NCI-H1436 treated with DMSO at 0.1 percent for 48 hours (cell line): ENCODE results near the gene ICA1.
"Not testable (repeated sequence)": the region's sequence is repeated elsewhere in the genome, so short reads cannot be mapped to it uniquely, and the experiment has no call there.

Source experiments
- DNase-seq: peaks from one replicate; lab custom pipeline; 2025; lab: John Stamatoyannopoulos, UW

ICA1 gene

DNA sequence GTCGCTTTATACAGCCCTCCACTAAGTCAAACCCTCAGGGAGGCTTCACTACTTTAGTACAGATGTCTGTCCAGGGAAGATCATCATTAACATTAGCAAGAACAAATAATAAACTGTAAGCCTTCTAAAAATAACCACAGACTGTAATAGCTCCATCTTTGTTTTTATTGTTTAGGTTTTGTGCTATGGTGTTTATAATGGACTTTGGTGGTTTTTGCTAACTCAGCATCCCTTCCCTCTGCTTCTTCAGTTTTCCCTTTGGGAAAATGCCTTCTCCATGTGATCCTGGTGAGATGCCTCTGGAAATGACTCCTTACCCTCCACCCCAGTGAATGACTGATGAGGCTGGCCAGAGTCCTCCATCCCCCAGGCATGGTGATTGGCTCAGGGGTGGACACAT lies 131.3 kb downstream of the ICA1 start:
- DNase-seq = no peak

DNA sequence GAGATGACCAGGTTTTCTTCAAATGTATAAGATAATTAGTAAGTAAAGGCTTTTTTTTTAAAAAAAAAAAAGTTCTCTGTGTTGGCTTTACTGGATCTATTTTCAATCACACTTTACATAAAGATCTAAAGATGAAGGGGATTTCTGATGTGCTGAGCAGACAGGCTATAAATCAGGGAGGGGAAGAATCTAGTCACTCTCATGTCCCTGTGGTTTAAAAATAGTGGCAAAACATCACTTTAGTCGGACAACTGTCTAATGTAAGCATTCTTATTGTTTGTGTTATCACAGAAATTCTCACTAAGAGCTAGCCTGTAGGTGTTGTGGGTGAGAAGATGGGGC lies 132.7 kb downstream of the ICA1 start:
- no peak for DNase-seq

DNA sequence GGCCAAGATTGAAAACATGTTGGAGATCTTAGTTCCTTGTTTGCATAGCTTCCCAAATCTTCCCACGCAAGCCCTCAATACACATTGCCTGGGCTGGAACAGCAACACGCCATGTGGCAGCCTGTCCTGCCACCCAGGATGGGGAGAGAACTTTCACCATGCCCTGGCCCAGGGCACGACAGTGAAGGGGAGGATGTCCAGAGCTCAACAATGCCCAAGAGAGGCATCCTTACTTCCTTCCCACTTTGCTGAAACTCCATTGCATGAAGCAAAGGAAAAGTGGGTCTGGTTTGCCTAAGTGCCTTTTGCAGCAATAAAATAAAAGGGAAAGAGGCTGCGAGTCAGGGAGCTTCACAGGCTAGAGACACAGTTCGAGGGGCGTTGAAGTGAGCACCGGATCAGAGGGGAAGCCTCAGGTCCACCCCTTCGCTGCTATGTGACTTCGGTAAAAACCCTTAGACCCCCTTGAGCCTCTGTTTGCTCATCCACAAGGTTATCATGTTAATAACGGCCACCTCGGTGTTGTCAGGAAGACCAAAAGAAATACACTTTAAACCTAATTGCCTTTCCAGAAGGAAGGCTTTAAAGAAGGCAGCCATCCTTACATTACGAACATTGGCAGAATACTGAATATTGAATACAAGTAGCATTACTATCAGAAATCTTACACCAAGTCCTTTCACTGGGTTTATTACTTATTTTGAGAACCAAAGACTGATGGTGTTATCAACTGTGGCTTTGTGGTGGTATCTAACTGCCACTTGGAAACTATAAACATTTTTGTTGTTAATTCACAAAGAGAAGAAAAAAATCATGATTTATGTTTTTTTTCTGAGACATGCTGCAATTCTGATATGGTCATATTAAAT lies 133.3 kb downstream of the ICA1 start:
- DNase-seq = no peak

DNA sequence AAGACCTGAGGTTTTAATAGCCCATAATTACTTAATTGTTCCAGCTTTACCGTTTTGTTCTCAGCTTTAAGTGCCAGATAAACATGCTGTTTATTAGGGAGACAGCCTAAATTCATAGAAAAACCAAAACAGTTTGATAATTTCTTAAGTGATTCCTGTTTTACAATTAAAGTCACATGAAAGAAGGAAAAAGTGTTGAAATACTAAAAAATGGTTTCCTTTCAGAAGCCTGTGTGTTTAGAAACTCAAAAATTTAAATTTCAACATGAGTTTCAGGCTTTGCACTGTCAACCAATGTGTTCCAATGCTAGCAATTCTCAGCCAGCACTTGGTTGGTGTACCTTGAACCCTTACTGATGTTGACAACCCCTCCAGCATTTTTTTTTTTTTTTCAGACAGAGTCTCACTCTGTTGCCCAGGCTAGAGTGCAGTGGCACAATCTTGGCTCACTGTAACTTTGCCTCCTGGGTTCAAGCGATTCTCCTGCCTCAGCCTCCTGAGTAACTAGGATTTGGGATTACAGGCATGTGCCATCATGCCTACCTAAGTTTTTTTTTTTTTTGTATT lies 135.3 kb downstream of the ICA1 start:
- no peak for DNase-seq

DNA sequence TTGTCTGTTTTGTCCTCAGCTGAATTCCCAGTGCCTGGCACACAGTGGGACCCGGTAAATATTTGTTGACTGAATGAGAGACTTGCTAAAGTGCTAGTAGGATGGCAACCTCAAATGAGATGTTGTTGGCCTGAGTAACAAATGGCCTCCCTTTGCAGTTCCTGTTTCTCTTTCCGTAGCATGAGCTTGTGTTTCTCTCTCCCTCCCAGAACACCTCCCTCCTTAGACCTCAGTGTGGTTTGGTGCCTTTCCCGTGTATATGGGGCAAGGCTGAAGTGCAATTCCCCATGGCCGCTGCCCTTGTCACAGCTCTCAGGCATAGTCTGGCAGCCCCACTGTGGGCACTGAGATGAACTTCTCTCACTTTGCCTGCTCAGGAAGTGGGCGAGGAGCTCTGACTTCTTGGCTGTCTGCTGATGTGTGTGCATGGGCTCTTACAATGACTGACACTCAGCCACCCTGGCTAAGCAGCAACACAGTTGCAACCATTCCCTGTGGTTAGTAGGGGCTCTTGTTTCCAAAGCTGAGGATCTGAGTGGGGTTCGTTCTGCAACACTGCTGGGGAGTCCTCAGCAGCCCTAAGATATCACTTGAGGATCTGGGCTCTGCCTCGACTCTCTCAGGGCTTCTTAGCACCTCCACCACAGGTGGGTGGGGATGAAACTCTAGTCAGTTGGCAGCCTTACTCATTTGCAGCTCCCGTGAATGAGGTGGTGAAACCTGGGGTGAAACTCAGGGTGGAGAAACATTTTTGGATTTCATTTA lies 136.1 kb downstream of the ICA1 start:
- no peak for DNase-seq

DNA sequence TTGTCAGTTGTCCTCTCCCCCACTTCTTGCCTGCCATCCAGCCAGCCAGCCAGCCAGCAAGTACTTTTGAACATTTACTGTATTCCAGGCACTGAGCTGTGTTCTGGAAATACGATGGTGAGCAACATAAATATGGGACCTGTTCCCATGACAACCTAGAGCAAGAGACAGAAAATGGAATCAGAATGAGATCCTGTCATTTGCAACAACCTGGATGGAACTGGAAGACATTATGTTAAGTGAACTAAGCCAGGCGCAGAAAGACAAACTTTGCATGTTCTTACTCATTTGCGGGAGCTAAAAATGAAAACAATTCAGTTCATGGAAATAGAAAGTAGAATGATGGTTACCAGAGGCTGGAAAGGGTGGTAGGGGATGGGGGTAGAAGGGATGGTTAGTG lies 140.7 kb downstream of the ICA1 start:
- DNase-seq = no peak

DNA sequence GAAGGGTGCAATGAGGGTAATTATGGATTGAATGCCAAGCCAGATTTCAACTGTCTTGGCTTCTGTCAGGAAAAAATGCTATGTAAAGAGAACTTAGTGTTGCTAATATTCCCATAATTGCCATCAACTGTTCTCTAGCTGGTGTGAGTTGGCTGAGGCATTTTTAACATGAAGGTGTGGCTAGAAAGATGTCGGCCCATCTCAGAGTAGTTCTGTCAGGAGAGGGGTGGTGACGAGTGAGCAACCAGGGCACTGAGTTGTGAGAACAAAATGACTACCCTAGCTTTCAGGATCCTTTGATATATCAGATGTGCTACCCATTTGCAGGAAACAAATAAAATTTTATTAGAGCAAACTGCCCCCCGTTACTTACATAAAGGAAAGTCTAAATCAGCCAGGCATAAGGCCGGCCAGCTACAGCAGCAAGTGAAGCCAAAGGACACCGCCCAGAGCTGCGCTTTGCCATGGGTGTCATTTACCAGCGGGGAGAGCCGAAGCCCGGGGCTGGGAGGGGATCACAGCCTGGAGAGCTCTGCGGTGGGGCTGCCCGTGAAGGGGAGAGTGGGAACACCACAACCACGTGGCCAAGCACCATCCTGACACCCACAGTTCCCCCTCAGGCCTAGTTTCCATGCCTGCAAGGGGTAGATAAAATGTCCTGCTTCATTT lies 141.4 kb downstream of the ICA1 start:
- no peak for DNase-seq

DNA sequence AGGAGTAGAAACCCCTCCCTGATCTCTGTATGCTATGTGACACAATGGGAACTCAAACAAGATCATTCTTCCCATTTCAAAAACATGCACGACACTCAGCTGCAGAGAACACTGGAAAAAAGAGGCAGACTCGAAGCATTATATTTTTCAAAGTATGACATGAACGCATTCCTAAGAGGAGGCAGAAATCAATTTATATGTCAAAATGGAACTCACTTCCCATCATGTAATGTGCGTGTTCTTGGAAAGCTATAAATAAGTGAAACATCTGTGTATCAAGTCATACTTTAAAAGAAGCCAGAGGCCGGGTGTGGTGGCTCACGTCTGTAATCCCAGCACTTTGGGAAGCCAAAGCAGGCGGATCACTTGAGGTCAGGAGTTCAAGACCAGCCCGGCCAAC lies 142.7 kb downstream of the ICA1 start:
- no peak for DNase-seq

DNA sequence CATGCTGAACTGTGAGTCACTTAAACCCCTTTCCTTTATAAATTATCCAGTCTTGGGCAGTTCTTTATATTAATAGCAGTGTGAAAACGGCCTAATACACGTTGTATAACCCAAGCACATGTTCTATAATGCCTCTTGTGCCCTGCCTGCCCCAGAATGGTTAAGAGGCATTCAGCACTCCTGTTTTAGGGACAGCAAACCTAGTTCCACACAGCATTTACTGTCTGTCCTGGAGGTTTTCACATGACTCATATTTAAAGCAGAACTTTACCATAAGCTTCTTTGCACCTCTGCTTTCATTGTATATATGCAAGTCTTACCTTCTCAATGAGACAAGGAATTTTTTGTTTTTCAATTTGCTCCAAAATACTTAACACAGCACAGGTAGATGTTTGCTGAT lies 144.8 kb downstream of the ICA1 start:
- DNase-seq = no peak

DNA sequence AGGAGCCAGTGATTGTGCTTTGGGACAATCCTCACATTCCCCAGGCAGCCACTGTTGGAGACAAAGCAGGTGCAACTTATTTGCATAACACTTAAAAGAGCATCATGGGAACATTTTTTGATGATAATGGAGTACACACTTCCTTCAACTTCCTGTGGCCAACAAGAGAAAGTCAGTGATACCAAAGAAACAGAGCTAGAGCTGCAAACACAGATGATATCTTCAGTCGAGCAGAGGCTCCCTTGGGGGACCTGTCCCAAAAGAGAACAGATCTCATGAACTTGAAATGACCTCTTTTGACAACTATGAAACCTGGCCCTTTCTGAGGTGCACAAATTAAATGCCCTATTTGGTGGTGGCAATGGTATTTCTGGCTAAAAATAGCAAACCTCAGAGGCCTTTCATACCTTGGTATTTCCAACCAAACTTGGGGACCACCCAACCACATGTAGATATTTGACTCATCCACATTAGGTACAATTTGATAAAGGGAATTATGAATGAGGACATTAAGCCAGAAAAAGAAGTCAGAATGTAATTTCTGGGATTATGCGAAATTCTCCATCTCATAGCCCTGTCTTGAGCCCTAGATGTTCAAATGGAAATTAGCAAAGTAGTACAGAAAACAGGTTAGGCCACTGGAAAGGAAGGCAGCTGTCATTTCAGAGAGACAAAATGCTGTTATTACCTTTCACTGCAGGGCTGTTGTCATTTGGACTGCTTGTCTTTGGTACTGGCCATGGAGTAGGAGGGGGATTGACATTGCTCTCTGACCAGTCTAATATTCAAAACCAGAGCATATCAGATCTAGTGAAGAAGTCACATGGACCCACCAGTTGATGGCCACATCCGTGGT lies 146.2 kb downstream of the ICA1 start:
- DNase-seq = no peak

DNA sequence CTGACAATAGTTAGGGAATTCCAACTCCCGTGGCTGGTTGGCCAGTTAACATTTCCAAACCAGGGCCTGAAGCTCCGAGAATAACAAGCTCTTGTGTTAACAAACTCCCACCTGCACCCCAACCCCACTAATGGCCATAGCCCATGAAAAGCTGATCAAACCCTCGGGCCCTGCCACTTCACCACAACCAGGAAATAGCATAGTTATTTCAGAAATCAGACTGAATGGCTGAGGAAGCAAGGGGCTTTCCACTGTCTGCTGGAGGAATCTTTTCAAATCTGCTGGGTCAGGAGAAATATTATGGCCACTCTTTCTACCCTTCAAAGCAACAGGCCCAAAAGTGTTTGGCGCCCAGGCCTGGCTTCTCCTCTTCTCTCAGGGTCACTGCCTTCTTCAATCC lies 147.8 kb downstream of the ICA1 start:
- no peak for DNase-seq

DNA sequence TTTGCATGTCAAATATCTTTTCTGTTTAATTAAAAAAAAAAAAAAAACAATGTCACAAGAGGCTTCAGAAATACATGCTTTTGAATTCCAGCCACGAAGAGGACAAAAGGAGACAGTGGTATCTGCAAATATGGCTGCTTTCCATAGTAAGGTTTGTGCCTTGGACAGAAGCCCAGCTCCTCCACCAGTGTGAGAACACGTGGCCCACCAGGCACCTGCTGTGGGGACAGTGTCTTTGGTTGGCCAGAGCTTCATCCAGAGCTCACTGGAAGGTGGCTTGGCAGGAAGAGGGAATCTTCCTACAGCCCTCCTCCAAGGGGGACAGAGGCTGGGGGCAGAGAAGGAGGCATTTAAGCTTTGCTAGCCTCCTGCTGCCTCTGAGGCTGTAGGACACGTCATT lies 148.8 kb downstream of the ICA1 start:
- DNase-seq = no peak

DNA sequence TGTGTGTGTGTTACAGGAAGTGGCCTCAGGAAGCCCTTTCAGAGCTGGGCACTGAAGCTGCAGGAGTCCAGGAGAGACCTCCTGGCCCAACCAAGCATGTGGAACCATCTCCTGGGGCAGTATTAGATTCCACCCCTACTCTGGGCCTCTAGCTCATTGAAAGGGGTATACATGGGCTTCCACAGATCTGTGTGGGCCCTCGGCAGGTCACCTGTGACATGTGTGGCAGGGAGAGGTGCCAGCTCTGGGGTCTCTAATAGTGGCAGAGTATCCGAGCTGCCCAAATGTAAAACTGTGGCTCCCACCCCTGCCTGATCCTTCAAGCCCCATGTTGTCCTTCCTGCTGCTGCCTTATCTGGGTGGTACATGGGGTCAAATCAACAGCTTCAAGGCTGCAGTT lies 149.3 kb downstream of the ICA1 start:
- DNase-seq = no peak

DNA sequence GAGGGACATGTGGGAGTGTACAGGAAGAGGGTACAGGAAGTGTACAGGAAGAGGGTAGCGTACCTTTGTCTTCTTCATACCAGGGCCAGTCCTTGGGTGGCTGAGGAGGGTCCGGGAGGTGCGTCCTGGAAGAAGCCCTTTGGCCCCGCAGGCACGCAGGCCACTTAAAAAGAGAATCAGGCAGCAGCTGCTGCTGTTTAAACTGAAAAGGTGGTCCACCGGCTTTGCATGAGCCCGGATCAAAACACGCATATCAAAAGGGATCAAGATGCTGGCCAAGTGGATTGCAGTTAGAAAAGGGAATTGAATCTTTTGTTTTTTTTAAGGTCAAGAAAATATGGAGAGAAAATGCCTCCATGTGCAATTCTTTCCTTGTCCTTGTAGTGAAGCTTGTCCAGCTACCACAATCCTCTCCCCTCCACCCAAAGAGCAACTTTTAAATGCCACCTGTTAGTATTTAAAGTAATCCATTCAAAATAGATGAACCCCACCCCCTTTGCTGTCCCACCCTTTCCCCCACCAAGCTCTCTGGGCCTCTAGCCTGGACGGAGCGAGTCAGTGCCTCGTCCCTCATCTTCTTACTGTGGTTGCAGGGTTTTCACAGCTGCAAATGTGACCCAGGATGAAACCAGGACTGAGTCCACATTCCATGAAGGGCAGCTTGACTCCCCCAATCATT lies 150.5 kb downstream of the ICA1 start:
- no peak for DNase-seq

DNA sequence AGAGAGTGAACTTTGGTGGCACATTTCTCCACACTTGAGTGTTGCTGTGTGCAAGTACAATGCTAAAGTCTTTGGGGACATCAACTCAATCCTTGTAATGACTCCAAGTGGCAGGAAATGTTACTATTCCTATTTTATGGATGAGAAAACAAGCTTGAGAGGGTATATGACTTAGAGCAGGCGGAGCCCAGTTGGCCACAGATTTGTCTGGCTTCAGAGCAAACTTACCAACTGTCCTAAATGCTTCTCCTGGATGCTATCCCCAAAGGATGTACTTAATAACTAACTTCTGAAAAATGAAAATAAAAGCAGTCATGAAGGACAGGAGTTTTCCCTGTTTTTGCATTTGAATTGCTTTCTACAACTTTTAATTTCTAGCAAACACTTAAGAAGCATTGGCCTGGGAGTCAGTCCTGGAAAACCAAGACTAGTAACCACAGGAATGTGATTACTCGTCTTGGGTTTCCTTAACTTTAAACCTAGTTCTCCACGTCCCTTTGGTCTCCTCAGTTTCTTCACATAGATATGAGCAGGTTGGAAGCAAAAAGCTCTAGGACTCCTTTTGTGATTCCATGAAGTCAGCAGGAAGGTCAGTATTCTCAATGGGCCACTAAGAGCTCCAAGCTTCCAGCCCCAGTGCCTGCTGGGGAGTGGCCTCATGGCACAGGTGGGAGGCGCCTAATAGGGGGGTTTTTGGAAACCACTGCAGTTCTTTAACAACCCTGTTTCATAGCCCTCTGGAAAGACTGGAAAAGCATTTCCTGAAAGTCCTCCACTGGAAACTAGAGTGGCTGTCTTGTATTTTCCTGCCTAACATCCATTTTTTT lies 152.6 kb downstream of the ICA1 start:
- no peak for DNase-seq

DNA sequence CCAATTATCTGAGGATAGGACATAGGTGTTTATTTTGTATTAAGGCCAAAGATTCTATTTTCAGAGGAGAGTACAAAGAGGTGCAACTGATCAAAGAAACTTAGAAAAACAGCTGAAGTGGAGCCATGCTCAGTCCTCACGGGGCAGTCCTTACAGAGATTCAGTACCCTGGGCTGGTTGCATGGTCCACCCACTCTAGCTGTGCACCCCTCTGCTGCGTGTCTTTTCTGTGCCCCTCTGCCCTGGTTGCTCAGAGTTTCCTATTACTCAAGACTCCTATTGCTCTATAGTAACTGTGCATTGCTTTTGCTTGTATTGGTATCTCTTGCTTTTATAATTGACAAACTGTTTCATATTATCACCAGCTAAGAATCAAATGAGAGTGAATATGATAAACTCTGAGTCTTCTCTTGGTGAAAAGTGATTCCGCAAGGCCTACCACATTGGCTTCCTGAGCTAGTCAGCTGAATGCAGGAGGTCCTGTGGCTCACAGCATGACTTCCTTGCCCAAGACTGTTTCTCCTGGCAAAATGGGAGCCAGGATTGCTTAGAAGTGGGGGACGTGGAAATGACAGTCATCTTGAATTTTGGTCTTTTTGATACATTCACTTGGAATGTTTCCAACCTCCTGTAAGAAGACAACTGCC lies 156.4 kb downstream of the ICA1 start:
- DNase-seq = no peak

DNA sequence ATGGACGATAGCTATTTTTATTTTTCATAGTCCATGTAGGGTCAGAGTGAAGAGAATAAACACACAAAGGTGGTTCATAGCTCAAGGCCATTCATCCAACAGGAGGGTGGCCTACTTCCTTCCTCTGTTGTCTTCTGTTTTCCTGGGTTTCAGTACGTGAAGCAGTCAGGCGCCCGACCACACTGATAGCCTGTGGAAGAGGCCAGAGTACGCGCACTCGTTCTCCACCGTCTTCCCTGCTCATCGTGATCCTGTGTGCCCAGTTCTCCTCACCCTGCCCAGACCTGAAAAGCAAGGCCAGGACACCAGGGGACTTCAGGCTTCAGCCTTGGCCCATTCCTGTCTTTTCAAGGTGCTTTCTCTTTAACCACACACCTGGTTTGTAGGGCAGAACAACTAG lies 158.7 kb downstream of the ICA1 start:
- no peak for DNase-seq

DNA sequence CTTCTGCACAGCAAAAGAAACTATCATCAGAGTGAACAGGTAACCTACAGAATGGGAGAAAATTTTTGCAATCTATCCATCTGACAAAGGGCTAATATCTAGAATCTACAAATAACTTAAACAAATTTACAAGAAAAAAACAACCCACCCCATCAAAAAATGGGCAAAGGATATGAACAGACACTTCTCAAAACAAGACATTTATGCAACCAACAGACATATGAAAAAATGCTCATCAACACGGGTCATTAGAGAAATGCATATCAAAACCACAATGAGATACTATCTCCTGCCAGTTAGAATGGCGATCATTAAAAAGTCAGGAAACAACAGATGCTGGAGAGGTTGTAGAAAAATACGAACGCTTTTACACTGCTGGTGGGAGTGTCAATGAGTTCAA lies 160.7 kb downstream of the ICA1 start:
- DNase-seq = not testable (repeated sequence)
